Effector memory CD4-positive, alpha-beta T cell (primary cell): Measurements from ENCODE around the gene HCFC2.

Source experiments
- DNase-seq, 3 donors: peaks; one replicate each; pipeline ENCODE4 v3.0.0-alpha.2; 2020
- H3K27ac ChIP-seq: 2 replicates; pipeline ENCODE4 v1.7.0; 2013; ENCODE audit warnings: mild to moderate bottlenecking, low read length, moderate library complexity; ENCODE audit not compliant: insufficient read depth, poor library complexity, severe bottlenecking
- H3K27me3 ChIP-seq: replicated peaks from 2 replicates; pipeline ENCODE4 v1.7.0; 2013; ENCODE audit warnings: mild to moderate bottlenecking, low read length; ENCODE audit not compliant: insufficient read depth, control insufficient read depth, poor library complexity, severe bottlenecking
- H3K36me3 ChIP-seq: 2 replicates; pipeline ENCODE4 v1.7.0; 2013; ENCODE audit warnings: mild to moderate bottlenecking, low read length, moderate library complexity; ENCODE audit not compliant: control insufficient read depth, insufficient read depth
- H3K4me1 ChIP-seq: 2 replicates; pipeline ENCODE4 v1.7.0; 2013; ENCODE audit warnings: low read length, mild to moderate bottlenecking; ENCODE audit not compliant: control insufficient read depth, insufficient read depth, poor library complexity, severe bottlenecking
- H3K4me3 ChIP-seq: 2 replicates; pipeline ENCODE4 v1.7.0; 2013; ENCODE audit warnings: low read length, low read depth, mild to moderate bottlenecking; ENCODE audit not compliant: insufficient read depth, poor library complexity, severe bottlenecking
- H3K9me3 ChIP-seq: 2 replicates; pipeline ENCODE4 v1.7.0; 2013; ENCODE audit warnings: mild to moderate bottlenecking, low read length, moderate library complexity; ENCODE audit not compliant: control insufficient read depth

The HCFC2 gene

DNA sequence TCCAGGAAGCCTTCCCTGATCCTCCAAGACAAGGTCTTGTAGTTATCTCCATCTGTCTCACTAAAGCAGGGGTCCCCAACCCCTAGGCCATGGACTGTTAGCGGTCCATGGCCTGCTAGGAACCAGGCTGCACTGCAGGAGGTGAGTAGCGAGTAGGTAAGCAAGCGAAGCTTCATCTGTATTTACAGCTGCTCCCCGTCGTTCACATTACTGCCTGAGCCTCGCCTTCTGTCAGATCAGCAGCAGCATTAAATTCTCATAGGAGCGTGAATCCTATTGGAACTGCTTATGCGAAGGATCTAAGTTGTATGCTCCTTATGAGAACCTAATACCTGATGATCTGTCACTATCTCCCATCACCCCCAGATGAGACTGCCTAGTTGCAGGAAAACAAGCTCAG is 86.1 kb downstream of the HCFC2 start:
- no peak overlapping the region for H3K27ac ChIP-seq
- H3K4me1 ChIP-seq = peaks cover 7% of the 10 kb centered on the region
- H3K36me3 ChIP-seq = no peaks in the 10 kb centered on the region
- no peaks in the 10 kb centered on the region for H3K27me3 ChIP-seq
- DNase-seq = no peak
- no peaks in the 10 kb centered on the region for H3K9me3 ChIP-seq
- no peak overlapping the region for H3K4me3 ChIP-seq

DNA sequence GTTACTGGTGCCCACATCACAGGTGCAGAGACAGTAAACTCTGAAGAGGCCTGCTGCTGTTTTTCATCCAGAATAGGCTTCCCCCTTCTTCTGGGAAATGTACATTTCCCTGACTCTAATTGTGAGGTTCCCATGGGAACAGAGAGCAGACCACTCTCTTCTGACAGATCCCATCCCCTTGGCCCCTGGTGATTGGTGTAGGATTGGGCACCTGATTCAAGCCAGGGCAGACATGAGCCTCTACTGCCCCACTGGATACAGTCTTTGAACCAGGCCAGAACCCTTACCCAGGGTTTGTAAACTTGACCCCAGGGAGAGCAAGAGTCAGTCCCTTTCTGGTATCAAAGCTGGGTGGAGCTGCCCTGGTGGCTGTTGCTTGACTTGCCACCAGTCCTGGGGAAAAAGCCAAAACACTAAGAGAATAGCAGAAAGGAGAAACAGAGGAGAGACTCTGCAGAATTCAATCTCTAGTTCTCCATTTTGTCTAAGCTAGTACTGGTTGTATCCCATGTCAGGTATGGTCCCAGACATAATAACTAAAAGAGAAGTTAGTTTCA is 88.4 kb downstream of the HCFC2 start:
- Histone ChIP-seq H3K9me3 (no peaks in the 10 kb centered on the region), H3K4me1 (peaks cover 7% of the 10 kb centered on the region), H3K27me3 (no peaks in the 10 kb centered on the region), H3K27ac (no peak overlapping the region), H3K36me3 (no peaks in the 10 kb centered on the region), H3K4me3 (no peak overlapping the region)
- DNase-seq = no peak

DNA sequence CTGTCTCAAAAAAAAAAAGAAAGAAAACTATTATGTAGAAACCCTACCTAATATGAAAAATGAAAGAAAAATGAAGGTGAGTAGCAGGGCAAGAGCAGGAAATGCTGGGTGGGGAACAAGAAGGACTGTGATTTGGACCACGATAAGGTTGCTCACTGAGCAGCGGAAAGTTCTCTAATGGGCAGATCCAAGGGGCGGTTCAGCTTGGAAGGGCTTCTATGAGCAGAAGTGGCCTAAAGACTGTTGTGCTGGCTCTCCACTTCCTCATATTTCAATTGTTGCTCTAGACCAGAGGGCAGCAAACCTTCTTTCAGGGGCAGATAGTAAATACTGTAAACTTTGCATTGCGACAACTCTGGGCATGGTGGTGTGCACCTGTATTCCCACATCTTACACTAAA is 90.0 kb downstream of the HCFC2 start:
- H3K4me1 ChIP-seq = peaks cover 7% of the 10 kb centered on the region
- no peak for DNase-seq
- H3K27me3 ChIP-seq = no peaks in the 10 kb centered on the region
- H3K9me3 ChIP-seq = no peaks in the 10 kb centered on the region
- no peak overlapping the region for H3K4me3 ChIP-seq
- H3K36me3 ChIP-seq = no peaks in the 10 kb centered on the region
- no peak overlapping the region for H3K27ac ChIP-seq

DNA sequence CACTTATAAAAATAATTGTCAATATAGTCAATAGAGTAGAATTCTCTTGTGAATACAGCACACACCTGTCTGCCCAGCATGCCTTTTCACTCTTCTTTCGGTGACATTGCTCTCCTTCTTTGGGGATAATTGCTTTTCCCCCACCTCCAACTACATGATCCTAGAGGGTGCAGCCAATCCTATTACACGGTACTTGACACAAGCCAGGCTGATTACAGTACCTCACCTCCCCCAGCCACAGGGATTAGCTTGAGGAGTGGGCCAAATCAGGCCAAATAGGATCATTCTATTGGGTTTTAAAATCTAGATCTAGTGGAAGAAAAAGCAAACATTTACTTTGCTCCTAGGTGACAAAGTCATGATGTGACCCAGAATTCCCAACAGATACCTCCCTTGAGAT is 90.5 kb downstream of the HCFC2 start:
- DNase-seq = no peak
- no peak overlapping the region for H3K4me3 ChIP-seq
- H3K4me1 ChIP-seq = peaks cover 7% of the 10 kb centered on the region
- no peaks in the 10 kb centered on the region for H3K9me3 ChIP-seq
- no peaks in the 10 kb centered on the region for H3K36me3 ChIP-seq
- H3K27ac ChIP-seq = no peak overlapping the region
- H3K27me3 ChIP-seq = no peaks in the 10 kb centered on the region
